Measurements from ENCODE around the gene NEDD9. TPM values are rescaled to one million over a fixed set of nuclear protein-coding genes. Genes with fewer than 3 reads are reported as not detected.
A peak's percentile ranks its signal among the peaks of the same experiment; 100 is the strongest.

NEDD9 gene
- total and polyA plus RNA-seq, 2 of the 13 experiments (the other 11 are each of a cell fraction or from before 2014, with no cell fraction given): 27.1 to 389 TPM

GRCh38 chr6:11232193-11232769 is at the start of gene NEDD9 (continued):
- peak; percentile 62 for TF ChIP-seq DBP (CRISPR knock-in tag; IDR thresholded peaks at IDR 0.05; ENCODE audit: not compliant biosample characterization)
- TF ChIP-seq SIN3B (IDR thresholded peaks at IDR 0.05; ENCODE audit: low read length): peak; percentile 72
- peak; percentile 61 for TF ChIP-seq XRCC5 (optimal IDR thresholded peaks at IDR 0.05; ENCODE audit: low read length)
- TF ChIP-seq BRF2 (CRISPR knock-in tag; IDR thresholded peaks at IDR 0.05): no peak
- TF ChIP-seq SALL1 (CRISPR knock-in tag; IDR thresholded peaks at IDR 0.05): peak; percentile 96
- TF ChIP-seq CREB1 (IDR thresholded peaks at IDR 0.05): no peak
- TF ChIP-seq CREB1 (CRISPR knock-in tag; IDR thresholded peaks at IDR 0.05): peak; percentile 68
- no peak for TF ChIP-seq ESRRA (CRISPR knock-in tag; IDR thresholded peaks at IDR 0.05; ENCODE audit: low read depth)
- TF ChIP-seq POGK (CRISPR knock-in tag; conservative IDR thresholded peaks at IDR 0.05): peak; percentile 83; the same call in 1 of the 2 replicates
- TF ChIP-seq ZNF264 (CRISPR knock-in tag; IDR thresholded peaks at IDR 0.05): peak; percentile 57
- TF ChIP-seq TEAD2 (CRISPR knock-in tag; IDR thresholded peaks at IDR 0.05): no peak
- peak; percentile 57; the same call in 1 of the 2 replicates for TF ChIP-seq CBX5 (CRISPR knock-in tag; IDR thresholded peaks at IDR 0.05; ENCODE audit: borderline replicate concordance)
- no peak for TF ChIP-seq ZNF383 (CRISPR knock-in tag; IDR thresholded peaks at IDR 0.05; ENCODE audit: borderline replicate concordance)
- TF ChIP-seq NFYC (CRISPR knock-in tag; IDR thresholded peaks at IDR 0.05): peak; percentile 77
- 0 out of 2 replicates have a peak, but pooled peaks have one; percentile 53 for TF ChIP-seq SMAD9 (CRISPR knock-in tag; IDR thresholded peaks at IDR 0.05)
- peak; percentile 18; the same call in 1 of the 2 replicates for TF ChIP-seq ZNF251 (CRISPR knock-in tag; IDR thresholded peaks at IDR 0.05)
- TF ChIP-seq ZNF296 (CRISPR knock-in tag; conservative IDR thresholded peaks at IDR 0.05): peak; percentile 75; the same call in 1 of the 2 replicates
- TF ChIP-seq ZKSCAN5 (CRISPR knock-in tag; IDR thresholded peaks at IDR 0.05): 0 out of 2 replicates have a peak, but pooled peaks have one; percentile 28
- 0 out of 2 replicates have a peak, but pooled peaks have one; percentile 34 for TF ChIP-seq SNAI1 (CRISPR knock-in tag; IDR thresholded peaks at IDR 0.05; ENCODE audit: borderline replicate concordance)
- TF ChIP-seq TRIM22 (IDR thresholded peaks at IDR 0.05): no peak
- peak; percentile 25; the same call in 1 of the 2 replicates for TF ChIP-seq TFAP4 (IDR thresholded peaks at IDR 0.05; ENCODE audit: borderline replicate concordance, low read depth)
- TF ChIP-seq FOSL2 (CRISPR knock-in tag; IDR thresholded peaks at IDR 0.05): peak; percentile 63
- TF ChIP-seq ZBTB25 (CRISPR knock-in tag; IDR thresholded peaks at IDR 0.05): peak; percentile 60
- peak; percentile 84 for TF ChIP-seq ZNF274 (CRISPR knock-in tag; IDR thresholded peaks at IDR 0.05)
- TF ChIP-seq FOXA3 (CRISPR knock-in tag; IDR thresholded peaks at IDR 0.05): peak; percentile 73; the same call in 1 of the 2 replicates

Data from HepG2 (cell line).